GM12891 (cell line): ENCODE data around the gene ABHD17C.

Source experiments
- DNase-seq: peaks from one replicate; pipeline ENCODE4 v3.0.0; 2011; ENCODE audit warnings: low spot score; ENCODE audit not compliant: insufficient read length
- FAIRE-seq: peaks from 2 replicates; lab custom pipeline; 2011; peaks lifted over from hg19 to GRCh38; lab: Jason Lieb, UNC
- PAX5 ChIP-seq: IDR thresholded peaks from 2 replicates; pipeline ENCODE4 v1.6.1; 2011; ENCODE audit warnings: low read length, moderate library complexity, mild to moderate bottlenecking; ENCODE audit not compliant: insufficient read depth, severe bottlenecking
- POLR2A ChIP-seq: IDR thresholded peaks from 2 replicates; pipeline ENCODE4 v1.6.1; 2011; ENCODE audit warnings: low read depth, low read length, control low read depth
- POLR2AphosphoS5 ChIP-seq: IDR thresholded peaks from 2 replicates; pipeline ENCODE4 v1.6.1; 2011; ENCODE audit warnings: low read depth, low read length, control low read depth
- POU2F2 ChIP-seq: IDR thresholded peaks from 2 replicates; pipeline ENCODE4 v1.6.1; 2011; ENCODE audit warnings: low read depth, mild to moderate bottlenecking, control low read depth, low read length, moderate library complexity
- SPI1 ChIP-seq: IDR thresholded peaks from 2 replicates; pipeline ENCODE4 v1.6.1; 2011; ENCODE audit warnings: low read depth, low read length, control low read depth
- TAF1 ChIP-seq: IDR thresholded peaks from 2 replicates; pipeline ENCODE4 v1.6.1; 2011; ENCODE audit warnings: low read depth, low read length, control low read depth

Gene ABHD17C

DNA sequence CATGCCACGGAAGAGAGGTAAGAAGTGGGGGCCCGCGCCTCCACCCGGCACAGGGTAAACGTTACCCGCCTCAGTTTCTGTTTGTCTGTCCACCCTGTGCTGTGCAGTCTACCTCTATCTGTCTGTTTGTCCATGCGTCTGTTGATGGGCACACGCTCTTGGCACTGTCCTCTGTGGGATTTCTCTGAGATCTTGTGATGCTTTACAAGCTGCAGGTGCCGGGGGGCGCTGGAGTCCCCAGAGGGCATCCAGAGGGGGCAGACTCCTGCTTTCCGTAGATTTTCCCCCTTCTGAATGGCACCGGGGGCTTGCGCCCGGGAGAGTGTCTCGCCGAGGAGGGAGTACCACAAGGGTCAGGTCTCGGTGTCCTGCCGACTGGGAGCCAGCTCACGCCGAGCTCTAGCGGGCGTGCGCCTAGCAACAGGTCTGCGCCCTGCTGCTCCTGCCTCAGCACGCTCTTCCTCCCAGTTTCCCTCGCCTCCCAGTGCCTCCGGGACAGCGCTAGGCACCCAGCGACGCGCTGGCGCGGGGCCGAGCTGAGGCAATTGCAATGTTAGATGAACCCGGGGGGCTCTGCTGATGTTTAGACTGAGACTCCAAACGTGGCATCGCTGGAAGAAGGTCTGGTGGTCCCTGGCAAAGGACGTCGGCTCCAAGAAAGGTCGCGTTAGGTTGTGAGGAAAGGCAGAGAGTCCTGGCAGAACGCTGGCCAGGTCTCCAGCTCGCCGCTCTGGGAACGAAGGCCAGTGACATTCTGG, 84.7 kb downstream of the ABHD17C start:
- DNase-seq (no peak), FAIRE-seq (no peak)
- TF ChIP-seq TAF1 (no peak), POU2F2 (no peak), SPI1 (no peak), POLR2A (no peak), POLR2AphosphoS5 (no peak), PAX5 (no peak)

DNA sequence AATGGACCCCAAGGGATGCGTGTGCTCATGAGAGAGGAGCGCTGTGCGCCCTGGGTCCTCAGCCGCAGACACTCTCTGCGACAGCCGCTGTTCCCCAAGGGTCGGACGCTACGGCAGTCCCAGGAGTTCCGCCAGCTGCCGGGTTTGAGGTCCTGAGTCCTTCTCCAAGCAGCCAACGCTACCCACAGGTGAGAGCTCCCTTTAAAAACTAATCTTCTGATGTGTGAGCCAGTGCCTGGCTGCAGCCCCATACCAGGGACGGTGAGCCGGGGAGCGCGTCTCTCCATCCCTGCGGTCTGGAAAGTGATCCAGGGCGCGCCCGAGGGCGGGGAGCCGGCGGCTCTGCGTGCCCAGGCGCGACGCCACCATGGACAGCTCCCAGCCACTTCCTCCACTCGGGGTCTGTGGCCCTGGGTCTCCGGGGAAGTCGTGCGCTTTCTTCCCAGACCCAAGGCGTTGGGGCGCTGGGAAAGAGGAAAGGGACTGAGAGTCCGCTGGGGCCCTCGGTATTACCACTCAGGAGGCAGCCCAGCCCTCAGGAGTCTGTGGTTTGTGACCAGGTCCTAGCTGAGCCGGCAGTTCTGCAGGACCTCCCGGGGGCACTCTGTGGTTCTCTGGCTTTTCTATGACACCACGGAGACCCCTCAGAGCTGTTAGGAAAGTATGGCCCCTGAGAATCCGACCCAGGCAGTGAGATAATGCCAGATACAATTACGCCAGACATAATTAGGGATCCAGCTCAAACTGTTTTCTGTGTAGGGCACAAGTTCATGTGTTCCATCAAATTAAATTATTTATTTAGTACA, 85.5 kb downstream of the ABHD17C start:
- TF ChIP-seq POLR2AphosphoS5 (no peak), PAX5 (no peak), POLR2A (no peak), SPI1 (no peak), POU2F2 (no peak), TAF1 (no peak)
- DNase-seq (no peak), FAIRE-seq (no peak)

DNA sequence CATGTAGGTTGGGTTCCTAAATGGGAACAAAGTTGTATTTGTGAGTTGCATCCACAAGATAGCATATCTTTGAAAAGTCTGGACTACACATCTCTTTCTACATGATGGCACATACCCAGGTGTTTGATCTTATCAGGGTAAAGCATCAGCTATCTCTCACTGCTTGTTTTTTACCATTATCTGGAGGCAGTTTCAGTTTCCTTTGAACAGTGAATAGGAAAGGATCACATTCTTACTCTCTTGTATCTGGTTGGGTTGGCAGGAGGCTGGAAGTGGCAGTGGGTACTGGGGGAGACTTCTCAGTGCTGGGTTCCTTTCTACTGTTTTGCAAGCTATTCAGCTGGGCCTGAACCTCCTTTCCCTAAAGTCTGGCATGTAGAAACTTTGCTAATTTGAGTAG, 88.2 kb downstream of the ABHD17C start:
- no peak for FAIRE-seq
- DNase-seq, result no peak
- no peak for TF ChIP-seq SPI1
- TF ChIP-seq TAF1, result no peak
- no peak for TF ChIP-seq PAX5
- TF ChIP-seq POLR2A, result no peak
- no peak for TF ChIP-seq POU2F2
- TF ChIP-seq POLR2AphosphoS5, result no peak

GRCh38 chr15:80785335-80785734, 90.2 kb downstream of the ABHD17C start:
- no peak for DNase-seq
- FAIRE-seq, result no peak
- no peak for TF ChIP-seq PAX5
- no peak for TF ChIP-seq POU2F2
- TF ChIP-seq SPI1, result no peak
- TF ChIP-seq POLR2AphosphoS5, result no peak
- TF ChIP-seq POLR2A, result no peak
- no peak for TF ChIP-seq TAF1

GRCh38 chr15:80785811-80786354, 90.8 kb downstream of the ABHD17C start:
- FAIRE-seq, result no peak
- no peak for TF ChIP-seq SPI1
- TF ChIP-seq POLR2AphosphoS5, result no peak
- no peak for TF ChIP-seq POU2F2
- TF ChIP-seq POLR2A, result no peak
- DNase-seq, result no peak

GRCh38 chr15:80787316-80787715, 92.2 kb downstream of the ABHD17C start:
- FAIRE-seq (no peak), DNase-seq (no peak)
- no peak for TF ChIP-seq SPI1
- no peak for TF ChIP-seq POLR2A
- TF ChIP-seq PAX5, result no peak
- no peak for TF ChIP-seq POLR2AphosphoS5
- TF ChIP-seq POU2F2, result no peak
- no peak for TF ChIP-seq TAF1

GRCh38 chr15:80788536-80788935, 93.4 kb downstream of the ABHD17C start:
- no peak for TF ChIP-seq POU2F2
- TF ChIP-seq PAX5, result no peak
- no peak for TF ChIP-seq SPI1
- TF ChIP-seq TAF1, result no peak
- no peak for TF ChIP-seq POLR2A
- FAIRE-seq (no peak), DNase-seq (no peak)

DNA sequence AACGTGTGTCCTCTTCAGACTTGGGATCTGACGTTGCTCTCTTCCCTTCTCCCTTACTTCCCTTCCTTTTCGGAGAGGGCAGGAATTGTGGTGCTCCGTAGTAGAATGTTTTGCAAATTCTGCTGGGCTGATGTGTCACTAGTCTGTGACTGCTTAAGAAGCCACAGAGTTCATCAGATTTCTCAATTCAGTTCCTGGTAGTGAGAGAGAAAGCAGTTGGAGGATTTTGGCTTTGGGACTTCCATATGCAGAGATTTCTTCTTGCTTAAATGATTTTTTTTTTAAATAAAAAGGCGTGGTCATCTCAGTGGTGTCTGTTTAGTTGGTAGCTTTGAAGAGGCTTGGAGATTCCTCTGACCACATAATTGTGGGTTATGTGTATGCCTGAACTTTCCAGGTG, 94.2 kb downstream of the ABHD17C start:
- no peak for FAIRE-seq
- no peak for DNase-seq
- TF ChIP-seq TAF1 (no peak), POLR2A (no peak), PAX5 (no peak)

- TF ChIP-seq PAX5 (no peak), SPI1 (no peak), POLR2A (no peak), POU2F2 (no peak), TAF1 (no peak), POLR2AphosphoS5 (no peak)
- FAIRE-seq (no peak), DNase-seq (no peak)
These were observed 94.7 kb downstream of the ABHD17C start for GRCh38 chr15:80789796-80790195.

DNA sequence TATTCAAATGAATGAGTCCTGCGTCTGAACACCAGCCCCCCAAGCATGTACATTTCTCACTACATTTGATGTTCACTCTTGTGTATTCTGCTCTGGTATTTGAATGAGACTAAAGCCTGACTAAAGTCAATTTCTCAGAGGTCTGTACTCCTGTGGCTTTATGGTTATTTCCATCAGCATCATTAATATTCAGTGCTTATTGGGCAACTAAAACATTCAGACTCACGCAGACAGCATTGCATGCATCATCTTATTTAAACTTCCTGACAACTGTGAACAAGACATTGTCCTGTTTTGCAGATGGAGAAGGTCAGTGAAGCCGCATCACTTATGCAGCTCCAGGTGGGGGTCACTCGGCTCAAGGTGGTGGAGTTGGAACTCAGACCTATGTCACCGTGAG, 95.1 kb downstream of the ABHD17C start:
- TF ChIP-seq PAX5, result no peak
- TF ChIP-seq POLR2AphosphoS5, result no peak
- TF ChIP-seq TAF1, result no peak
- no peak for TF ChIP-seq POLR2A
- TF ChIP-seq SPI1, result no peak
- TF ChIP-seq POU2F2, result no peak
- DNase-seq (no peak), FAIRE-seq (no peak)

DNA sequence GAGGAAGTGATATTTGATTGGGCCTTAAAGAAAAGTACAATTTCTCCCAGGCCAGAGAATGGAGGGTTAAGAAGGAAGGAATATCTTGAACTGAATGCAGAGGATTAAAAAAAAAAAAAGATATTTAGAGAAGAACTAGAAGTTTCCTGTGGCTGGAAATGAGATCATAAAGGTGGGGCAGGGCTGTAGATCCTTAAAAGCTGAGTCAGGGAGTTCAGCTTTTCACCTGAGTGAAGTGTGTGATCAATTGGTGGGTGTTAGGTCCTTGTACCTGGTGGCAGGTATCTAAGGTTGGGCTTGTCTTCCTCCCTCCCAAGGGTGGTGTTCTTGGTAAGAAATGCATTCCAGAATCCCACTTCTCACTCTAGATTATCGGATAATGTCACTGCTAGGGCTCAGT, 95.9 kb downstream of the ABHD17C start:
- no peak for DNase-seq
- FAIRE-seq, result no peak
- TF ChIP-seq POLR2AphosphoS5 (no peak), PAX5 (no peak), POLR2A (no peak), POU2F2 (no peak), TAF1 (no peak), SPI1 (no peak)
